ENCODE measurements around the gene COP1.
"Not testable (repeated sequence)": the region's sequence is repeated elsewhere in the genome, so short reads cannot be mapped to it uniquely, and the experiment has no call there.

The COP1 gene

GRCh38 chr1:176136891-176137290 lies 70.2 kb downstream of the COP1 start:
- no peak for DNase-seq (ENCODE audit: low read depth in 2 of 2, low spot score in 1 of 2)

- DNase-seq (ENCODE audit: low read depth in 2 of 2, low spot score in 1 of 2), result no peak
Measured at GRCh38 chr1:176134666-176135065, 72.4 kb downstream of the COP1 start.

GRCh38 chr1:176122282-176122681 lies 84.8 kb downstream of the COP1 start:
- no peak for DNase-seq (ENCODE audit: low read depth in 2 of 2, low spot score in 1 of 2)

- no peak for DNase-seq (ENCODE audit: low read depth in 2 of 2, low spot score in 1 of 2)
Measured at GRCh38 chr1:176119549-176119948, 87.5 kb downstream of the COP1 start.

- DNase-seq (ENCODE audit: low read depth in 2 of 2, low spot score in 1 of 2), result no peak
Measured at GRCh38 chr1:176118985-176119384, 88.1 kb downstream of the COP1 start.

GRCh38 chr1:176111835-176112234 lies 95.3 kb downstream of the COP1 start:
- DNase-seq (ENCODE audit: low read depth in 2 of 2, low spot score in 1 of 2), result no peak

GRCh38 chr1:176110203-176110602 lies 96.9 kb downstream of the COP1 start:
- no peak for DNase-seq (ENCODE audit: low read depth in 2 of 2, low spot score in 1 of 2)

GRCh38 chr1:176102768-176103350 lies 104.2 kb downstream of the COP1 start:
- no peak for DNase-seq (ENCODE audit: low read depth in 2 of 2, low spot score in 1 of 2)

- DNase-seq (ENCODE audit: low read depth in 2 of 2, low spot score in 1 of 2), result no peak
Measured at GRCh38 chr1:176101951-176102642, 105.0 kb downstream of the COP1 start.

GRCh38 chr1:176098560-176098959 lies 108.5 kb downstream of the COP1 start:
- no peak for DNase-seq (ENCODE audit: low read depth in 2 of 2, low spot score in 1 of 2)

GRCh38 chr1:176096015-176096414 lies 111.1 kb downstream of the COP1 start:
- DNase-seq (ENCODE audit: low read depth in 2 of 2, low spot score in 1 of 2), result no peak

GRCh38 chr1:176090766-176091165 lies 116.3 kb downstream of the COP1 start:
- DNase-seq (ENCODE audit: low read depth in 2 of 2, low spot score in 1 of 2), result no peak

GRCh38 chr1:176087746-176088145 lies 119.3 kb downstream of the COP1 start:
- DNase-seq (ENCODE audit: low read depth in 2 of 2, low spot score in 1 of 2), result not testable (repeated sequence)

GRCh38 chr1:176073524-176074157 lies 133.4 kb downstream of the COP1 start:
- no peak for DNase-seq (ENCODE audit: low read depth in 2 of 2, low spot score in 1 of 2)

GRCh38 chr1:176068901-176069300 lies 138.2 kb downstream of the COP1 start:
- DNase-seq (ENCODE audit: low read depth in 2 of 2, low spot score in 1 of 2), result no peak

GRCh38 chr1:176068256-176068655 lies 138.8 kb downstream of the COP1 start:
- no peak for DNase-seq (ENCODE audit: low read depth in 2 of 2, low spot score in 1 of 2)

GRCh38 chr1:176066709-176067108 lies 140.4 kb downstream of the COP1 start:
- no peak for DNase-seq (ENCODE audit: low read depth in 2 of 2, low spot score in 1 of 2)

GRCh38 chr1:176058686-176059085 lies 148.4 kb downstream of the COP1 start:
- DNase-seq (ENCODE audit: low read depth in 2 of 2, low spot score in 1 of 2), result no peak

GRCh38 chr1:176056312-176056711 lies 150.8 kb downstream of the COP1 start:
- DNase-seq (ENCODE audit: low read depth in 2 of 2, low spot score in 1 of 2), result no peak

- DNase-seq (ENCODE audit: low read depth in 2 of 2, low spot score in 1 of 2), result no peak
Measured at GRCh38 chr1:176055398-176055797, 151.7 kb downstream of the COP1 start.

GRCh38 chr1:176051902-176052518 lies 155.1 kb downstream of the COP1 start:
- no peak for DNase-seq (ENCODE audit: low read depth in 2 of 2, low spot score in 1 of 2)

- no peak for DNase-seq (ENCODE audit: low read depth in 2 of 2, low spot score in 1 of 2)
Measured at GRCh38 chr1:176051402-176051801, 155.7 kb downstream of the COP1 start.
